Fibroblast of mammary gland (primary cell): Measurements from ENCODE around the gene MBOAT7.

Experiments
- DNase-seq: peaks from one replicate; pipeline ENCODE4 v3.0.0-alpha.2; 2010; ENCODE audit warnings: low read depth
- H3K4me3 ChIP-seq: 2 replicates; pipeline ENCODE4 v1.5.1; 2011; ENCODE audit warnings: low read depth, mild to moderate bottlenecking, low read length, moderate library complexity; ENCODE audit not compliant: control insufficient read depth
- TF ChIP-seq, protein P1 (sequence below): conservative IDR thresholded peaks from 2 replicates; pipeline ENCODE4 v1.5.1; 2011; ENCODE audit warnings: low read depth, low read length, inconsistent platforms; ENCODE audit not compliant: control insufficient read depth, insufficient read depth

The MBOAT7 gene

DNA sequence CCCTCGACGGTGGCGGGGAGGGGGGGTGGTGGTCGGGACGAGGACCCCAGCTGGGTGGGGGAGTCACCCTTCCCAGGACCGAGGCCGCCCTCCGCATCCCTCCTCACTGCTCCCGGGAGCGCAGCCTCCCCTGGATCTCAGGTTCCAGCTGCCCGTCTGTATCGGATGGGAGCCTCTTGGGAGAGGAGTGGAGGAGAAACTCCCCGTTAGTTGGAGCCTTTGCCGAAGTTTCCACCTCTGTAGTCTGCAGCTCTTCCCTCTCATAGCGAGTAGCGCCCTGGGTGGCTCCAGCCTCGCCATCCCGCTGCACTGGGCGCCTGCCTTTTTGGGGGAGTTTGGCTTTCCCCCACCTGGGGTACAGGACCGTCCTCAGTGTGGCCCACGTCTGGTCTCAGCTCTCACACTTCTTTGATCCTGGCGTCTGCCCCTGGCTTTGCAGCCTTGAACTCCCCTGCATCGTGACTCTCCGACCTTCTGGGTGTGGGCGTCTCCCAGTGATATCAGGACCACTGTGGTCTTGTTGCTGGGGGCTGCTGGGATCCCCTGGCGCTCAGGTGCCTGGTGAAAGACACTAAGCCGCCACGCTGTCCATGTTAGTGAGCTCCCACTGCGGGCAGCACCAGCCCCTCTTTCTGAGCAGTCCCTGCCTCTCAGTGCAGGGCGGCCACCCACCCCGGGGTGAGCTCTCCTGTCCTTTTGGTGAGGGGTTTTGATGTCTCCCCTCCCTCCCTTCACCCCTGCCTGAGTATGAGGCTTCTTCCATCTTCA is 50.7 kb downstream of the MBOAT7 start:
- H3K4me3 ChIP-seq, result peak overlapping the region; percentile 68
- TF ChIP-seq, protein P1, sequence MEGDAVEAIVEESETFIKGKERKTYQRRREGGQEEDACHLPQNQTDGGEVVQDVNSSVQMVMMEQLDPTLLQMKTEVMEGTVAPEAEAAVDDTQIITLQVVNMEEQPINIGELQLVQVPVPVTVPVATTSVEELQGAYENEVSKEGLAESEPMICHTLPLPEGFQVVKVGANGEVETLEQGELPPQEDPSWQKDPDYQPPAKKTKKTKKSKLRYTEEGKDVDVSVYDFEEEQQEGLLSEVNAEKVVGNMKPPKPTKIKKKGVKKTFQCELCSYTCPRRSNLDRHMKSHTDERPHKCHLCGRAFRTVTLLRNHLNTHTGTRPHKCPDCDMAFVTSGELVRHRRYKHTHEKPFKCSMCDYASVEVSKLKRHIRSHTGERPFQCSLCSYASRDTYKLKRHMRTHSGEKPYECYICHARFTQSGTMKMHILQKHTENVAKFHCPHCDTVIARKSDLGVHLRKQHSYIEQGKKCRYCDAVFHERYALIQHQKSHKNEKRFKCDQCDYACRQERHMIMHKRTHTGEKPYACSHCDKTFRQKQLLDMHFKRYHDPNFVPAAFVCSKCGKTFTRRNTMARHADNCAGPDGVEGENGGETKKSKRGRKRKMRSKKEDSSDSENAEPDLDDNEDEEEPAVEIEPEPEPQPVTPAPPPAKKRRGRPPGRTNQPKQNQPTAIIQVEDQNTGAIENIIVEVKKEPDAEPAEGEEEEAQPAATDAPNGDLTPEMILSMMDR, result no peak
- DNase-seq, result no peak

DNA sequence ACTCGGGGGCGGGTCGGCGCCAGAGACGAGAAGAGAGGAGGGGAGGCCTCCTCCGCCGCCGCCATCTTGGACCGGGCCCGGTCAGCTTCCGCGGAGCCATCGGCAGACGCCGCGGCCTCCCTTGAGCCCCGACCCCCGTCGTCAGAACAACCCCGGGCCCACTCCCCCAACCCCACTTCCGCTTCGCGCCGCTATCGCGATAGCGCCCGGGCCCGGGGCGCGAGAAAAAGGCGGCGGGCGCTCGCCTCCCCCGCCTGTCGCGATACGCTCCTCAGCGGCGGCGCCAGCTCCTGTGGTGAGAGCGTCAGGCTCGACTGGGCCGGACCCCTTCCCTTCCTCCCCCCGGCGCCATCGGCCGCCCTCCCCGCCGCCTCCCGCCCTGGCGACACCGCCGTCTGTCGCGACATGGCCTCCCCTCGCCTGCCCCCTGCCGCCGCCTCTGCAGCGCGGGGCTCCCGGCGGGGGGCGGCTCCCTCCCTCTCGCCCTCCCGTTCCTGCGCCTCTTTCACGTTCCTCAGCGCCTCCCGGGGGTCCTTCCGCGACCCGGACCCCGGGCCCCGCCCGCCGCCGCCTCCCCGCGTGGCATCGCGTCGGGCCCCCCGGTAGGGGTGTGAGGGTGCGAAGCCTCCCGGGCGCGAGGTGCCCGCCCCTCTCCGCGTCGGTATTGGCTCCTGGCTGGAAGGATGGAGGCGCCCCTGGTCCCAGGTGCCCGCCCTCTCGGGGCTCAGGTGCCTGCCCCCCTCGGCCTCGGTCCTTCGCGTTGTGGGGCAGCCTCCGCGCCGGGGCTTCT is 51.5 kb downstream of the MBOAT7 start, which contains the start of gene CNOT3:
Gene CNOT3, plus strand, starts transcription at position 64 of the 790 bp plus-strand sequence. CDS start 5,217 bp downstream, outside the sequence.
- no peak for DNase-seq
- peak within 1 kb of the TSS; percentile 68 for H3K4me3 ChIP-seq
- TF ChIP-seq, protein P1, result no peak

DNA sequence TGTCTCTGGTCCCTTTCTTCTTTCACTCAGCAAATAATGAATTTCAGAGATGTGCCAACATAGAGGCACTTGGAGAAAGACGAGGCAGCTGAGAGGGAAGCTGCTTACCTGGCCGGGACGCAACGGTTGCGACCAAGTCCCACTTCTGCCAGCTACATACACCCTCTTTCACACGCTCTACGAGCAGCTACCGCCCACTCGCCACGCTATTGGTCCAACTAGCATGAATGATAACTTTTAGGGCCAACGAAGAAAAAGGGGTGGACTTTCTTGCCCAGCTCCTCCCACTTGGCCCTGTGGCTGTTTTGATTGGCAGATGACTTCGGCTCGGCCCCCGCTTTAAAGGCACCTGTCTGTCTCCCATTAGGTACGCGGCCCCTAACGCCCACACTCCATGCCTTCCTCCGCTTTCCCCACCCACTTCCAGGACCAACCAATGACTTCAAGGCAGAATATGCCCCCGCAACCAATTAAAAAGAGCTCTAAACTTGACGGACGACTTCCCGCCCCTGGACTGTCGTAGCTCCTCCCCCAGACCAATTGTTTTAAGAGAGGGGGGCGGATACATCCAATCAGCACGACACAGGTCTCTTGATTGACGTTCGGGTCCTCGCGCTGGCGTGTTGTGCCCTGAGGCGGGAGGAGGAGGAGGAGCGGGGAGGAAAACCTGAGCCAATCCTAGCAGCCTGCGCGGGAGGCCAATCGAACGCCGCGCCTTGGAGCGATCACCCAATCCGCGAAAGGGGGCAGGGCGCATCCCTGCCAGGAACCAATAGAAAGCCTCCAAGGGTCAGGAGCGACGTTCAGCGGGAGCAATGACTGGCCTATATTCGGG is 52.3 kb downstream of the MBOAT7 start:
- TF ChIP-seq, protein P1, result no peak
- DNase-seq, result peak; percentile 100
- H3K4me3 ChIP-seq, result peak overlapping the region; percentile 68

DNA sequence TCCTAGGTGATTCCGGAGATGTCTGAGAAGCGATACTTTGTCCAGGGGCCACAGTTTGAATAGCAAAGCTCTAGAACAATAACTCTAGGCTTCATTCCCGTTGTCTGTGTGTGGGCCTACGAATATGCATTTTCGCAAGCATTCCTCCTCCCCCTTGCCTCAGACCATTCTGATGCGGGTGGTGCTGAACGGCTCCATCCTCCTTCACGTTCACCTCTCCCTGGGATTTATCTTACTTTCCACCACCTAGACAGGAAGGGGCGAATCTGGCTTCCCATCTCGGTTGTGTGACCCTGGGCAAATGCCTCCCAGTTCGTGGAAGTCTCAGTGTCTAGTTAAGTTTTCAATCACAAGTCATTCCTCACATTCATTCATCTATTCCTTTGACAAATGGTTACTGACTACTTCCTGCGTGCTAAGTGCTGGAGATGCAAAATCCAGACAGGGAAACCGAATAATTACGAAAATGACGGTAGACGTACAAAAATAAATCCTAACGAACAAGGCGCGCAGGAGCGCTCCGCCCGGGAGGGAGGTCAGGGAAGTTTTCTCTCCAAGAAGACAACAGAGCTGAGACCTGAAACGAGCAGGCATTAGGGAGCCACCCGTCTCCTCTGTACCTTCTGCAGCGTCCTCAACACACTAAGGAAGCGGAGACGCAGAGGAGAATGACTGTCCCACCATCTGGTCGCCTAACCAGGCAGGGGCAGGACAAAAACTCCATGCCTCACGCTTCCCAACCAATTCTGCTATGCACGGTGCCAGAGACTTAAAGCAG is 53.1 kb downstream of the MBOAT7 start:
- peak; percentile 19 for DNase-seq
- H3K4me3 ChIP-seq, result peak overlapping the region; percentile 66
- TF ChIP-seq, protein P1, result no peak

DNA sequence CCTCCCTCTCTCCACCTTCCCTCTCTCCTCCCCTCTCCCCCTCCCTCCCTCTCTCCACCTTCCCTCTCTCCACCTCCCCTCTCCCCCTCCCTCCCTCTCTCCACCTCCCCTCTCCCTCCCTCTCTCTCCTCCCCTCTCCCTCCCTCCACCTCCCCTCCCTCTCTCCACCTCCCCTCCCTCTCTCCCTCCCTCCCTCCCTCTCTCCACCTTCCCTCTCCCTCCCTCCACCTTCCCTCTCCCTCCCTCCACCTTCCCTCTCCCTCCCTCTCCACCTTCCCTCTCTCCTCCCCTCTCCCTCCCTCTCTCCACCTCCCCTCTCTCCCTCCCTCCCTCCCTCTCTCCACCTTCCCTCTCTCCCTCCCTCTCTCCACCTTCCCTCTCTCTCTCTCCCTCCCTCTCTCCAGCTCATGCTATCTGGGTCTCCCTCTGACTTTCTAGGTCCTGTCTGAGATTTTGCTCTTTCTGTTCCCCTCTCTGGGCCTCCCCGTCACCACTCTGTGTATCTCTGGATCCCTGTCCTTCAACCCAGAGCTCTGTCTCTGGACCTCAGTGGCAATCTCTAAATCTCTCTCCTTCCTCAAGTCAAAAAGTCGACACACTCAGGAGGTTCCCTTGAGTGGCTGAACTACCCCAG is 55.3 kb downstream of the MBOAT7 start:
- no peak overlapping the region for H3K4me3 ChIP-seq
- DNase-seq, result no peak
- TF ChIP-seq, protein P1, result no peak
